Measurements from ENCODE around the gene FAM219B. TPM values are rescaled to one million over a fixed set of nuclear protein-coding genes. Genes with fewer than 3 reads are reported as not detected.

Gene FAM219B
- total RNA-seq, 1 experiment from 2014 or later, result 64.3 TPM

DNA sequence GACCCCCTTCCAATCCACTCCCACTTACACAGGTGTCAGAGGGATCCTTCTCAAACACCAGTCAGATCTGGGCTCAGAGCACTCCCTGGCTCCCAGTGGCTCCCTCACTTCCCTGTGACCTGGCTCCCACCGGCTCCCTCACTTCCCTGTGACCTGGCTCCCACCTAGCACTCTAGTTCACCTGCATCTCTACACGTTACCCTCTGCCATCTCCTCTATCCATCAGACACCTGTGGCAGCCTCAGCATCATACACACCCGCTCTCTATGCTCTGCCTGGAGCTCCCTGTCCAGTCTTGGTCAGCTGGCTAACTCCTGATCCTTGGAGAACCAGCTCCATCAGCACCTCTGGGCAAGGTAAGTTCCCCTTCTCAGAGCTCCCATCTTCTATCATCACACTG is 44.4 kb upstream of the FAM219B start (continued):
- TF ChIP-seq, protein P1, sequence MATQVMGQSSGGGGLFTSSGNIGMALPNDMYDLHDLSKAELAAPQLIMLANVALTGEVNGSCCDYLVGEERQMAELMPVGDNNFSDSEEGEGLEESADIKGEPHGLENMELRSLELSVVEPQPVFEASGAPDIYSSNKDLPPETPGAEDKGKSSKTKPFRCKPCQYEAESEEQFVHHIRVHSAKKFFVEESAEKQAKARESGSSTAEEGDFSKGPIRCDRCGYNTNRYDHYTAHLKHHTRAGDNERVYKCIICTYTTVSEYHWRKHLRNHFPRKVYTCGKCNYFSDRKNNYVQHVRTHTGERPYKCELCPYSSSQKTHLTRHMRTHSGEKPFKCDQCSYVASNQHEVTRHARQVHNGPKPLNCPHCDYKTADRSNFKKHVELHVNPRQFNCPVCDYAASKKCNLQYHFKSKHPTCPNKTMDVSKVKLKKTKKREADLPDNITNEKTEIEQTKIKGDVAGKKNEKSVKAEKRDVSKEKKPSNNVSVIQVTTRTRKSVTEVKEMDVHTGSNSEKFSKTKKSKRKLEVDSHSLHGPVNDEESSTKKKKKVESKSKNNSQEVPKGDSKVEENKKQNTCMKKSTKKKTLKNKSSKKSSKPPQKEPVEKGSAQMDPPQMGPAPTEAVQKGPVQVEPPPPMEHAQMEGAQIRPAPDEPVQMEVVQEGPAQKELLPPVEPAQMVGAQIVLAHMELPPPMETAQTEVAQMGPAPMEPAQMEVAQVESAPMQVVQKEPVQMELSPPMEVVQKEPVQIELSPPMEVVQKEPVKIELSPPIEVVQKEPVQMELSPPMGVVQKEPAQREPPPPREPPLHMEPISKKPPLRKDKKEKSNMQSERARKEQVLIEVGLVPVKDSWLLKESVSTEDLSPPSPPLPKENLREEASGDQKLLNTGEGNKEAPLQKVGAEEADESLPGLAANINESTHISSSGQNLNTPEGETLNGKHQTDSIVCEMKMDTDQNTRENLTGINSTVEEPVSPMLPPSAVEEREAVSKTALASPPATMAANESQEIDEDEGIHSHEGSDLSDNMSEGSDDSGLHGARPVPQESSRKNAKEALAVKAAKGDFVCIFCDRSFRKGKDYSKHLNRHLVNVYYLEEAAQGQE (IDR thresholded peaks at IDR 0.05; ENCODE audit: low read depth), result no peak
- TF ChIP-seq EZH2phosphoT487 (IDR thresholded peaks at IDR 0.05; ENCODE audit: borderline replicate concordance), result no peak
- no peak for TF ChIP-seq FOSL1 (IDR thresholded peaks at IDR 0.05; ENCODE audit: low read depth)
- TF ChIP-seq EZH2 (IDR thresholded peaks at IDR 0.05), result no peak
- no peak for TF ChIP-seq POLR2AphosphoS5 (IDR thresholded peaks at IDR 0.05; ENCODE audit: low read depth, low read length)

DNA sequence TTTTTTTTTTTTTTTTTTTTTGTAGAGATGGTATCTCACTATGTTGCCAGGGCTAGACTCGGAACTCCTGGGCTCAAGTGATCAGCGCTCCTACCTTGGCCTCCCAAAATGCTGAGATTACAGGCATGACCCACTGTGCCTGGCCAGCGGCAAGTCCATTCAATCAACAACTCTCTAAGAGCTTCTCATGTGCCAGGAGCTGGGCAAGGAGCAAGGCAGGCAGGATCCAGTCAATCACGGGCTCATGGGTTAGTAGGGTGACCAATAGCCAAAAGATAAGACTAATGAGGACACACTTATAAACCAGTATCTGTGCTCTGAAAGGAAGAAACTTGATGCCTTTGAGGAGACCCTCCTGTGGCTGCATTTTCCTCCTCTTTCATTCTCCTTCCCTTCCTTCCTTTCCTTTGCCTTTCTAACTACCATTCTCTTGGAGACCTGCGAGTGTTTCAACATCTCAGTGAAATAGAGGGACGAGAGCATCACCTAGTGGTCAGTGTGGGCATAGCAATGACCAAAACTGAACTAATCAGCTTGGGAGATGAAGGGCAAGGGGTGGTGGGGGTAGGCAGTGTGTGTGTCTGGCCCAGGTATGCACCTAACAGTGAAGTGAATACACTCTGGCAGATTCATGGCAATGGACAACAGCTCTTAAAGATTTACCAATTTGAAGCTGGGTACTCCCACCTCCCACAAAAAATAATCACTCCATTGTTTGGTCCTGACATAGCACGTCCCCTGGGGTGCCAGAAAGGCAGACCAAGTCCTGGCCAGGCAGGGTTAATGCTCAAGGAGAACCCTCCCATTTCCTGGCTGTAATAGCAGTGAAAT is 43.6 kb upstream of the FAM219B start:
- Histone ChIP-seq H3K27me3 (ENCODE audit: insufficient read depth, low read length) (no peaks in the 10 kb centered on the region), H3K9me3 (ENCODE audit: control insufficient read depth in 1 of 2, insufficient read depth in 1 of 2, low read depth in 1 of 2, low read length in 2 of 2) (no peaks in the 10 kb centered on the region), H3K9ac (ENCODE audit: low read length) (peak overlapping the region; percentile 9; the same call in 1 of the 2 replicates), H3K4me1 (ENCODE audit: control insufficient read depth in 1 of 2, insufficient read depth in 2 of 2, low read length in 2 of 2) (peaks cover 26 to 47% of the 10 kb centered on the region in 2 experiments), H3K4me2 (ENCODE audit: low read length) (peak overlapping the region; percentile 23), H3K36me3 (ENCODE audit: control insufficient read depth in 1 of 2, insufficient read depth in 2 of 2, low read length in 2 of 2) (no peaks in the 10 kb centered on the region), H3K79me2 (ENCODE audit: insufficient read depth, low read length) (no peaks in the 10 kb centered on the region; the same call in 1 of the 2 replicates), H4K20me1 (ENCODE audit: insufficient read depth) (no peaks in the 10 kb centered on the region), H3K27ac (ENCODE audit: low read depth, low read length) (no peak overlapping the region), H2AFZ (ENCODE audit: low read depth, low read length, poor library complexity, severe bottlenecking) (no peak overlapping the region), H3K9me2 (ENCODE audit: insufficient read depth) (no peaks in the 10 kb centered on the region), H3K4me3 (replicated peaks in 1 of 2; ENCODE audit: low read depth in 1 of 2, low read length in 2 of 2) (no peak overlapping the region)
- ATAC-seq, result peak; percentile 70
- ChIA-PET CTCF (interaction anchor here (0.6 to 5.7 kb wide), 15 partner anchors 8 to 318 kb away, joined by 3 to 88 read pairs (median 4); partner anchors contain the start of genes C15orf39 and CSK), RAD21 (ENCODE audit: low non-redundant PET in 1 of 2, low total read pairs in 2 of 2, uncharacterized antibody in 2 of 2, unreplicated experiment in 2 of 2) (interaction anchor here (0.6 to 2.3 kb wide), 7 partner anchors 38 to 182 kb away, joined by 3 to 14 read pairs (median 4); no protein-coding TSS in a partner anchor), POLR2A (interaction anchor here (0.5 to 1.1 kb wide), 3 partner anchors 10 to 185 kb away, joined by 3 read pairs; no protein-coding TSS in a partner anchor)
- intact Hi-C loops (cut with micrococcal nuclease), result loop anchor here (1.0 to 5.0 kb wide), 3 partner anchors 37 to 315 kb away; no protein-coding TSS in a partner anchor
- no TSS peak for BruUV-seq (replicated peaks)
- peak; percentile 60 for DNase-seq (ENCODE audit: low read depth, low spot score)
- no peak for TF ChIP-seq POLR2A (IDR thresholded peaks at IDR 0.05; ENCODE audit: borderline replicate concordance, extremely low read depth, insufficient read depth, insufficient read length)
- peak; percentile 28 for TF ChIP-seq YY1 (IDR thresholded peaks at IDR 0.05; ENCODE audit: extremely low read depth, insufficient replicate concordance, low read depth, low read length)
- TF ChIP-seq, protein P2, sequence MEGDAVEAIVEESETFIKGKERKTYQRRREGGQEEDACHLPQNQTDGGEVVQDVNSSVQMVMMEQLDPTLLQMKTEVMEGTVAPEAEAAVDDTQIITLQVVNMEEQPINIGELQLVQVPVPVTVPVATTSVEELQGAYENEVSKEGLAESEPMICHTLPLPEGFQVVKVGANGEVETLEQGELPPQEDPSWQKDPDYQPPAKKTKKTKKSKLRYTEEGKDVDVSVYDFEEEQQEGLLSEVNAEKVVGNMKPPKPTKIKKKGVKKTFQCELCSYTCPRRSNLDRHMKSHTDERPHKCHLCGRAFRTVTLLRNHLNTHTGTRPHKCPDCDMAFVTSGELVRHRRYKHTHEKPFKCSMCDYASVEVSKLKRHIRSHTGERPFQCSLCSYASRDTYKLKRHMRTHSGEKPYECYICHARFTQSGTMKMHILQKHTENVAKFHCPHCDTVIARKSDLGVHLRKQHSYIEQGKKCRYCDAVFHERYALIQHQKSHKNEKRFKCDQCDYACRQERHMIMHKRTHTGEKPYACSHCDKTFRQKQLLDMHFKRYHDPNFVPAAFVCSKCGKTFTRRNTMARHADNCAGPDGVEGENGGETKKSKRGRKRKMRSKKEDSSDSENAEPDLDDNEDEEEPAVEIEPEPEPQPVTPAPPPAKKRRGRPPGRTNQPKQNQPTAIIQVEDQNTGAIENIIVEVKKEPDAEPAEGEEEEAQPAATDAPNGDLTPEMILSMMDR (IDR thresholded peaks at IDR 0.05 in 2 of 3, conservative IDR thresholded peaks at IDR 0.05 in 1 of 3; ENCODE audit: borderline replicate concordance in 1 of 3, insufficient read depth in 1 of 3, low read depth in 2 of 3, low read length in 2 of 3), result peak in 2 of 3 experiments; percentile 98 to 100; a peak in 4 of 6 replicates
- TF ChIP-seq, protein P1 (IDR thresholded peaks at IDR 0.05; ENCODE audit: low read depth), result no peak
- TF ChIP-seq CEBPB (IDR thresholded peaks at IDR 0.05; ENCODE audit: low read depth), result no peak
- TF ChIP-seq RAD21 (IDR thresholded peaks at IDR 0.05; ENCODE audit: low read depth), result no peak
- TF ChIP-seq EZH2 (IDR thresholded peaks at IDR 0.05), result no peak
- TF ChIP-seq SP1 (IDR thresholded peaks at IDR 0.05; ENCODE audit: low read depth), result no peak

Measured in HCT116 (cell line).